DOHH2 (cell line): ENCODE results near the gene PPP6R3.

Experiments used
- H3F3A ChIP-seq: fragments of 200-600 bp; sonication (generic), shearing (Covaris generic); 2 replicates; pipeline ENCODE4 v1.6.0; 2016; ENCODE audit warnings: antibody characterized with exemption, mild to moderate bottlenecking; ENCODE audit not compliant: control insufficient read depth, insufficient read depth
- H3K27ac ChIP-seq: fragments of 200-600 bp; sonication (generic); 2 replicates; pipeline ENCODE4 v1.5.1; 2014; ENCODE audit warnings: low read depth, mild to moderate bottlenecking, low read length, moderate library complexity
- H3K27me3 ChIP-seq: fragments of 200-600 bp; sonication (generic); 2 replicates; pipeline ENCODE4 v1.6.1; 2014; ENCODE audit warnings: mild to moderate bottlenecking, low read length, mixed read lengths; ENCODE audit not compliant: control insufficient read depth
- H3K36me3 ChIP-seq: fragments of 200-600 bp; sonication (generic); 2 replicates; pipeline ENCODE4 v1.6.1; 2014; ENCODE audit warnings: mild to moderate bottlenecking, low read length, moderate library complexity, mixed read lengths; ENCODE audit not compliant: control insufficient read depth
- H3K4me1 ChIP-seq: fragments of 200-600 bp; sonication (generic); 2 replicates; pipeline ENCODE4 v1.6.1; 2014; ENCODE audit warnings: mild to moderate bottlenecking, low read length, mixed read lengths; ENCODE audit not compliant: control insufficient read depth
- H3K4me2 ChIP-seq: fragments of 200-600 bp; sonication (generic); 2 replicates; pipeline ENCODE4 v1.6.0; 2014; ENCODE audit warnings: mild to moderate bottlenecking, low read length, moderate library complexity
- H3K4me3 ChIP-seq: fragments of 200-600 bp; sonication (generic); 2 replicates; pipeline ENCODE4 v1.5.1; 2014; ENCODE audit warnings: mild to moderate bottlenecking, low read length, mixed read lengths
- H3K79me2 ChIP-seq: fragments of 200-600 bp; sonication (generic); 2 replicates; pipeline ENCODE4 v1.6.1; 2014; ENCODE audit warnings: mild to moderate bottlenecking, low read length, mixed read lengths; ENCODE audit not compliant: control insufficient read depth
- H3K9me2 ChIP-seq: fragments of 200-600 bp; sonication (generic); replicated peaks from 2 replicates; pipeline ENCODE4 v1.6.1; 2014; ENCODE audit warnings: mild to moderate bottlenecking, low read length, mixed read lengths; ENCODE audit not compliant: control insufficient read depth
- H3K9me3 ChIP-seq: fragments of 200-600 bp; sonication (generic); 2 replicates; pipeline ENCODE4 v1.6.1; 2014; ENCODE audit warnings: antibody characterized with exemption, low read length, mixed read lengths; ENCODE audit not compliant: control insufficient read depth, insufficient read depth
- H4K20me1 ChIP-seq: fragments of 200-600 bp; sonication (generic); 2 replicates; pipeline ENCODE4 v1.6.0; 2014; ENCODE audit warnings: low read depth, mild to moderate bottlenecking, antibody characterized with exemption, low read length, moderate library complexity; ENCODE audit not compliant: control insufficient read depth, insufficient read depth
- CTCF ChIP-seq: fragments of 200-600 bp; sonication (generic); IDR thresholded peaks from one replicate; pipeline ENCODE4 v1.5.1; 2014; ENCODE audit warnings: antibody characterized with exemption, mild to moderate bottlenecking, low read depth, low read length; ENCODE audit not compliant: poor library complexity, severe bottlenecking
- EZH2phosphoT487 ChIP-seq: fragments of 200-600 bp; sonication (generic); IDR thresholded peaks from 2 replicates; pipeline ENCODE4 v1.6.1; 2017; ENCODE audit warnings: borderline replicate concordance, mild to moderate bottlenecking, antibody characterized with exemption, low read length, moderate library complexity, mixed read lengths

The PPP6R3 gene

GRCh38 chr11:68418648-68419047, 41.9 kb upstream of the PPP6R3 start:
- H3K4me3 ChIP-seq: no peak overlapping the region
- no peaks in the 10 kb centered on the region for H3F3A ChIP-seq
- no peaks in the 10 kb centered on the region for H3K27me3 ChIP-seq
- H3K4me1 ChIP-seq: no peaks in the 10 kb centered on the region
- H3K79me2 ChIP-seq: no peaks in the 10 kb centered on the region
- peaks cover 2% of the 10 kb centered on the region; the same call in 1 of the 2 replicates for H3K36me3 ChIP-seq
- H4K20me1 ChIP-seq: no peaks in the 10 kb centered on the region
- no peak overlapping the region for H3K27ac ChIP-seq
- no peaks in the 10 kb centered on the region for H3K9me2 ChIP-seq
- no peaks in the 10 kb centered on the region for H3K9me3 ChIP-seq
- TF ChIP-seq CTCF (no peak), EZH2phosphoT487 (no peak)
- H3K4me2 ChIP-seq: no peak overlapping the region

DNA sequence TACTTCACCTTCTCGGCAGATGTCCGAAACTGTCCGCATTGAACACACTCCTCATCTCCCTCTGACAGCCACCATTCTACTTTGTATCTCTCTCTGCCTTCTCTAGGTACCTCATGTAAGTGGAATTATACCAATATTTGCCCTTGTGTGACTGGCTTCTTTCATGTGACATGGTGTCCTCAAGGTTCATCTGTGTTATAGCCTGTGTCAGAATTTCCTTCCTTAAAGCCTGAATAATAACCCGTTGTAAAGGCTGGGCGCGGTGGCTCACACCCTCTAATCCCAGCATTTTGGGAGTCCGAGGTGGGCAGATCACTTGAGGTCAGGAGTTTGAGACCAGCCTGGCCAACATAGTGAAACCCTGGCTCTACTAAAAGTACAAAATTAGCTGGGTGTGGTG, 40.4 kb upstream of the PPP6R3 start:
- no peaks in the 10 kb centered on the region for H3K27me3 ChIP-seq
- no peaks in the 10 kb centered on the region for H4K20me1 ChIP-seq
- H3K4me2 ChIP-seq: no peak overlapping the region
- H3K79me2 ChIP-seq: no peaks in the 10 kb centered on the region
- H3K9me3 ChIP-seq: no peaks in the 10 kb centered on the region
- no peaks in the 10 kb centered on the region for H3F3A ChIP-seq
- no peak overlapping the region for H3K27ac ChIP-seq
- H3K9me2 ChIP-seq: no peaks in the 10 kb centered on the region
- H3K36me3 ChIP-seq: no peaks in the 10 kb centered on the region
- H3K4me1 ChIP-seq: no peaks in the 10 kb centered on the region
- TF ChIP-seq CTCF: no peak
- TF ChIP-seq EZH2phosphoT487: no peak
- no peak overlapping the region for H3K4me3 ChIP-seq

DNA sequence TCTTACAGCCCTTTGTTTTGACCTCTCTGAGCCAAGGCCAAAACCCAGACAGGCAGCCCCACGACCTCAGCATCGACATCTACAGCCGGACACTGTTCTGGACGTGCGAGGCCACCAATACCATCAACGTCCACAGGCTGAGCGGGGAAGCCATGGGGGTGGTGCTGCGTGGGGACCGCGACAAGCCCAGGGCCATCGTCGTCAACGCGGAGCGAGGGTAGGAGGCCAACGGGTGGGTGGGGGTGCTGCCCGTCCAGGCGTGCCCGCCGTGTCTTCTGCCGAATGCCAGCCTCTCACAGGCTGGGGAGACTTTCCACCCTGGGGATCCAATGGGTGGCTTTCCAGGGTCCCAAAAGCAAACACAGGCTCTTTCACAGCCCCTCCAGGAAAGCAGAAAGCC, 37.1 kb upstream of the PPP6R3 start:
- H3F3A ChIP-seq: no peaks in the 10 kb centered on the region
- H3K27me3 ChIP-seq: no peaks in the 10 kb centered on the region
- H3K4me2 ChIP-seq: no peak overlapping the region
- H3K9me3 ChIP-seq: no peaks in the 10 kb centered on the region
- H3K36me3 ChIP-seq: no peaks in the 10 kb centered on the region
- H3K4me1 ChIP-seq: no peaks in the 10 kb centered on the region
- no peaks in the 10 kb centered on the region for H3K9me2 ChIP-seq
- H4K20me1 ChIP-seq: no peaks in the 10 kb centered on the region
- H3K27ac ChIP-seq: no peak overlapping the region
- TF ChIP-seq CTCF: no peak
- no peak for TF ChIP-seq EZH2phosphoT487
- H3K4me3 ChIP-seq: no peak overlapping the region
- no peaks in the 10 kb centered on the region for H3K79me2 ChIP-seq
